H4 (cell line): ENCODE results near the gene TDRD10. TPM values are rescaled to one million over a fixed set of nuclear protein-coding genes. Genes with fewer than 3 reads are reported as not detected.
"Not testable (repeated sequence)": the region's sequence is repeated elsewhere in the genome, so short reads cannot be mapped to it uniquely, and the experiment has no call there.

Source experiments
- DNase-seq: peaks from one replicate; pipeline ENCODE4 v3.0.0-alpha.2; 2015; ENCODE audit warnings: low spot score
- total RNA-seq: library from RNA; depleted of rRNA; stranded (reverse); fragments of >200 nt; shearing (Covaris generic); gene quantifications from 2 replicates; pipeline ENCODE4 v1.2.3, GENCODE V29; 2014

TDRD10 gene
- total RNA-seq, 1 experiment from 2014 or later, result not detected

DNA sequence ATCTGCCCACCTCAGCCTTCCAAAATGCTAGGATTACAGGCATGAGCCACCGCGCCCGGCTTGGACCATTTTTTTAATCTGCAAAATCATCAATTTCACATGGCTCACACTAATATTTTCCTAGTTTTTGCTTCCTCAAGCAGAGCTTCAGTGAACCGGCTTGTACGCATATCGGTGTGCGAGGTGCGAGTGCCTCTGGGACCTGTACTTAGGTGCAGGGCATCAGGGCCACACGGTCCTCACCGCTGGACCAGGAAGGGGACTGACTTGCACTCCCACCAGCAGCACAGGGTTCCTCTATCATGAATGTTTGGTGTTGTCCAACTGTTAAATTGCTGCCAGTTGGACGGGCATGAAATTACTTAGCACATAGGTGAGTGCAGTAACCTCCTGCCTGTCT lies 15.6 kb downstream of the TDRD10 start:
- no peak for DNase-seq

GRCh38 chr1:154519591-154519991 lies 17.6 kb downstream of the TDRD10 start:
- DNase-seq, result no peak

DNA sequence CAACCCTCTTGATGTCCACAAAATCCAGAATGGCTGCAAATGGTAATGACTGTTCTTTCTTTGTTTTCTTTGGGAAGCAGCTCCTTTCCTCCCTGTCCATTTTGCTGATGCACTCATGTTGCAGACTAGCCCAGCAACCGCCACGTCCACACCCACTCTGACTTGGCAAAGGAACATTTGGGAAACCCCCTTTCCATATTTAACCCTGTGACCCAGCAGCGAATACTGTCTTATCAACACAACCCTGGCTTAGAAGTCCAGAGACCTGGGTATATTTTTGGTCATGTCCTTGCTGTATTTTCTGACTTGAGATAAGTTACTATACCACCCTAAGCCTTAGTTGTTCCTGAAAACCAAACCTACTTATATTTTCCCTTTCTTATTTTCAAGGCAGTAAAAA lies 18.3 kb downstream of the TDRD10 start:
- DNase-seq, result no peak

GRCh38 chr1:154521695-154522094 lies 19.7 kb downstream of the TDRD10 start:
- no peak for DNase-seq

GRCh38 chr1:154524881-154525280 lies 22.9 kb downstream of the TDRD10 start:
- no peak for DNase-seq

DNA sequence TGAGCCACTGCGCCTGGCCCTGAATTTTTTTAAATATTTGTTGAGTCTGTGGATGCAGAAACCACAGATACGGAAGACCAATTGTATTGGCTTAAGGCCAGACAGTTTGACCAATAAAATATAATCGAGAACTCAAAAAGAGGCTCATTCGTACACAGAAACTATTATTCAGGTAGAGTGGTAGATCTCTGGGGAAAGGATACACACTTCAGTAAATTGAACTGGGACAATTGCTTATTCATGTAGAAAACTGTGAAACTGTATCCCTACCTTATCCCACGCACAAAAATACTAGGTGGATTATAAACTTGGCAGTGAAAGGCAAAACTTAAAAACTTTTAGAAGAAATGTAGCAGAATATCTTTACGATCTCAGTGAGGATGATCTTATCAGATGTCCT lies 25.2 kb downstream of the TDRD10 start:
- DNase-seq, result no peak

GRCh38 chr1:154529308-154529707 lies 27.3 kb downstream of the TDRD10 start:
- no peak for DNase-seq

DNA sequence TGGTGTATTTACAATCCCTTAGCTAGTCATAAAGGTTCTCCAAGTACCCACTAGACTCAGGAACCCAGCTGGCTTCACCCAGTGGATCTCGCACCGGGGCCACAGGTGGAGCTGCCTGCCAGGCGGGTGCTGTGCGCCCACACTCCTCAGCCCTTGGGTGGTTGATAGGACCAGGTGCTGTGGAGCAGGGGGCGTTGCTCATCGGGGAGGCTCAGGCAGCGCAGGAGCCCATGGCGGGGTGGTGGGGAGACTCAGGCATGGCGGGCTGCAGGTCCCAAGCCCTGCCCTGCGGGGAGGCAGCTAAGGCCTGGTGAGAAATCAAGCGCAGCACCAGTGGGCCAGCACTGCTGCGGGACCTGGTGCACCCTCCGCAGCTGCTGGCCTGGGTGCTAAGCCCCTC lies 29.9 kb downstream of the TDRD10 start:
- not testable (repeated sequence) for DNase-seq

DNA sequence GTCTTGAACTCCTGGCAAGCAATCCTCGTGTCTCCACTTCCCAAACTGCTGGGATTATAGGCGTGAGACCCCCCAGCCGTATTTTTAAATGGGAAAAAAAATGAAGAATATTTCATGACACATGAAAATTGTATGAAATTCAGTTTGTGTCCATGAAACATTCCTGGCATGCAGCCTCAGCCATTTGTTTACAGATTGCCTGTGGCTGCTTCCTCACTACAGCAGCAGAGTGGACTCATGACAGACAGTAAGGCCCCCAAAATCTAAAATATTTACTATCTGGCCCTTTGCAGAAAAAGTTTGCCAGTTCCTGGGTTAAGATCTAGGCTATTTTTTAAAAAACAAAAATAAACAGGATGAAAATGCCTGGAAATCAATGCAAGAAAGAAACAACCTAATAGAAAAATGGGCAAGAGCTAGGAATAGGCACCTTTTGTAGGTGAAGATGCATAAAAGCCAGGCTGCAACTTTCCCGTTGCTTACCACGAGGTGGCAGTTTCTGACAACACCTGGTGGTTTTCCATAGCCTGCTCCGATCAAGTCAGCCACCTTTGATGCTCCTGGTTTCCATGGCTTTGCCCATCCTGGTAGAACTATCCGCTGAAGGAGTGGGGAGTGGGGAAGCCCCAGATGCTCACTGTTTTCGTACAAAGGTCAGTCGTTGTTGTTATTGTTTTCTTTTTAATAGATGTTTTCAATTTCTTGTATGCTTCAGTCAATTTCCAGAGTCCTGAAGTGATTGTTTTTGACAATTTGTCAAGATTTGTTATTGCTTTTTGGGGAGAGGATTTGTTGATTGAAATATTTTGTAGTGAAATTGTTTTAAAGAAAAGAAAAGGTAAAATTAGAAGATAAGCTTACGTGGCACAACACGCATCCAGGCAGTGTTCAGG lies 32.2 kb downstream of the TDRD10 start:
- peak; percentile 61 for DNase-seq

DNA sequence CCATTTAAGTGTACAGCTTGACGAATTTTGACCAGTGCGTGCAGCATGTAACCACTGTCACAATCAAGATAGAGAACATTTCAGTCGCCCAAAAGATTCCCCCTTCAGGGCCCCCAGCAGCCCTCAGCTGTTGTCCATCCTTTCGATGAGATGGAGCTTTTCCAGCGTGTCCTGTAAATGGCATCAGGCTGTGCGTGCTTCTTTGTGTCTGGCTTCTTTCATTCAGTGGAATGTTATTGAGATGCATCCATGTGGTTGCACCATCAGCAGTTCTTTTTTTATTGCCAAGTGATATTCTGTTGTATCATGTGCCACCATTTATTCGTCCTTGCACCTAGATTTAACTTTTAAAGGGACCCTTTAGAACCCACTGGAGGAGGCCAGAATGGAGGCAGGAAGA lies 34.6 kb downstream of the TDRD10 start:
- no peak for DNase-seq

DNA sequence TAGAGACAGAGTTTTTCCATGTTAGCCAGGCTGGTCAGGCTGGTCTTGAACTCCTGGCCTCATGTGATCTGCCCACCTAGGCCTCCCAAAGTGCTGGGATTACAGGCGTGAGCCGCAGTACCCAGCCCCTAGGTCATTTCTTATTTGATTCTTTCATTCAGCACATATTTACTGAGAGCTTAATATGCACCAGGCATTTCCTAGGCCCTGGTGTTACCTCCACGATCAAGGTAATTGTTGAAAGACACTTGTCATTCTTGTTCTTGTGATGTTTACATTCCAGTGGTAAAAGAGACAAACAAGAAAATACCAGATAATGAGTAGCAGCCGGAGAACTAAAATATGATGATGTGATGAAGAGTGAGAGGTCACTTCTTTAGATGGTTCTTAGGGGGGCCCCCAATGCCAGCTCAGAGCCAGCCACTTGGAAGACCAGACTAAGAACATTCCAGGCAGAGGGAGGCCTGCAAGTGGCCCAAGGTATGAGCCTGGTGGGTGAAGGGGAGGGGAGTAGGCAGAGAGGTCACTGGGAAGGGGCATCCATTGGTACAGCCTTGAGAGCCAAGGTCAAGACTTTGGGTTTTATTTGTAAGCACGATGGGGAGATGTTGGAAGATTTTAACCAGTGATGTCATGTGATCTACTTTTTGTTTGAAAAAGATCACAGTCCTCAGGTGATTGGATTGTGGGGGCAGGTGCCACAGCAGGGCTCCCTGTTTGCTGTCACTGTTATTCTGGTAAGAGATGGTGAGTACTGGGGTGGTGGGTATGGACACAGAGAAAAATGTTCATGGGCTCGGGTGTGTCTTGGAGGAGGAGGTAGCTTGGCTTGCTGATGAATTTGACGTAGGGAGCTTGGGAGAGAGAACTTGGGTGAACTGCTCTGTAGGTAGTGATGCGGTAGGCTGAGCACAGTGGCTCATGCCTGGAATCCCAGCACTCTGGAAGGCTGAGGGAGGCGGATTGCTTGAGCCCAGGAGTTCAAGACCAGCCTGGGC lies 37.8 kb downstream of the TDRD10 start:
- no peak for DNase-seq

- DNase-seq, result no peak
Measured at GRCh38 chr1:154541231-154541630, 39.2 kb downstream of the TDRD10 start.

- DNase-seq, result peak; percentile 48
Measured at GRCh38 chr1:154546264-154547063, 44.4 kb downstream of the TDRD10 start.

- DNase-seq, result no peak
Measured at GRCh38 chr1:154547105-154547732, 45.2 kb downstream of the TDRD10 start.

- no peak for DNase-seq
Measured at GRCh38 chr1:154548028-154548427, 46.0 kb downstream of the TDRD10 start.

DNA sequence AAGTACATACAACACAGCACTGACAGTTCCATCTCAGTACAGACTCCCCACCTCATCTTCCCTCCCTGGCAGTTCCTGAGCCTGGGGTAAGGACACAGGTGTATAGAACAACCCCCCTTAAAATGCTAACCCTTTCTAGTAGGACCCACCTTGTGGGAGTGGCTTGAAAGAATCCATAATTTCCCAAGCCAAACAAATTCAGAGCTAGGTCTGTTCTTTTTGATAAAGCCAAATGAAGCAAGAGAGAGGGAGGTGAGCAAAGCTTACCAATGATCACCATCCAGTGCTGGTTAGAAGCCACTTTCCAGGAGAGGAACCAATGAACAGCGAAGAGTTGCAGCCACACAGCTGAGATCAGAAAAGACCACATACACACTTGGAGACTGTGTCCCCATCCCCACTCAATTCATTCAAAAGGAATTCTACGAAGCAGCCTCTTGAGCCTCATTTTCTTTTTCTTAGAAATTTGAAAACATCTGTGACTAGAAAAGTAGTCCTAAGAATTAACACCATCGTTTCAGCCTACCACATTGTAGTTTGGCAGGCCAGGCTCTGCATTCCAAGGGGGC lies 47.3 kb downstream of the TDRD10 start:
- no peak for DNase-seq

- no peak for DNase-seq
Measured at GRCh38 chr1:154550070-154550469, 48.1 kb downstream of the TDRD10 start.

- no peak for DNase-seq
Measured at GRCh38 chr1:154550657-154551056, 48.6 kb downstream of the TDRD10 start.

DNA sequence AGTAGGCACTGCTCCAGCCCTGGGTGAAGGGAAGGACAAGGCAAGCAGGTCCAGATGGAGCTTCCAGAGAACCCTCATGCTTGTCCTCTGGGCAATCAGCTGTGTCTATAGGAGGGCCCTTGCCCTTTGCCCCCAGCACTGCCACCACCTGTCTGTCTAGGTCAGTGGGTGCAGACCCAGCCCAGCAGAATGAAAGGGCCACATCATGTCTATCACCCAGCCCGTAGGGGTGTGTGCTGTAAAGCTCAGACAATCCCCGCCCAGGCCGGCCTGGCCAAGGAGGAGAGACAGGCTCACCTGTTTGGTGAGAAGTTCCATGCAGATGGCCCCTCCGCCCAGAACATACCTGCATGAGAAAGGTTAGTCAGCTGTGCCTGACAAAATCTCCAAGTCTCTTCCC lies 49.5 kb downstream of the TDRD10 start:
- no peak for DNase-seq

- DNase-seq, result no peak
Measured at GRCh38 chr1:154552036-154552435, 50.0 kb downstream of the TDRD10 start.
